ENCODE measurements around the gene SYF2.

DNA sequence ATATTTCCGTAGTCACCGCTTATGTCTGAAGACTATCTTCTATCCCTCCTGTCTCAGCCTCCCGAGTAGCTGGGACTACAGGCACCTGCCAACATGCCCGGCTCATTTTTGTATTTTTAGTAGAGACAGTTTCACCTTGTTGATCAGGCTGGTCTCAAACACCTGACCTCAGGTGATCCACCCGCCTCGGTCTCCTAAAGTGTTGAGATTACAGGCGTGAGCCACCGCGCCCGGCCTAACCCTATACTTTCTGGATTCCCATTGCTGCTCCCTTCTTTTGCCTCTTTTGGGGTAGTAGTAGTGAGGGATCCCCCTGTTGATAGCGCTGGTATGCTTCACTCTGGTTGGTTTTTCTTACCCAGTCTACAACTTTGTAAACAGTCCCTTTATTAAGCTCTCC, 5.7 kb upstream of the SYF2 start:
- TF ChIP-seq, protein P1, sequence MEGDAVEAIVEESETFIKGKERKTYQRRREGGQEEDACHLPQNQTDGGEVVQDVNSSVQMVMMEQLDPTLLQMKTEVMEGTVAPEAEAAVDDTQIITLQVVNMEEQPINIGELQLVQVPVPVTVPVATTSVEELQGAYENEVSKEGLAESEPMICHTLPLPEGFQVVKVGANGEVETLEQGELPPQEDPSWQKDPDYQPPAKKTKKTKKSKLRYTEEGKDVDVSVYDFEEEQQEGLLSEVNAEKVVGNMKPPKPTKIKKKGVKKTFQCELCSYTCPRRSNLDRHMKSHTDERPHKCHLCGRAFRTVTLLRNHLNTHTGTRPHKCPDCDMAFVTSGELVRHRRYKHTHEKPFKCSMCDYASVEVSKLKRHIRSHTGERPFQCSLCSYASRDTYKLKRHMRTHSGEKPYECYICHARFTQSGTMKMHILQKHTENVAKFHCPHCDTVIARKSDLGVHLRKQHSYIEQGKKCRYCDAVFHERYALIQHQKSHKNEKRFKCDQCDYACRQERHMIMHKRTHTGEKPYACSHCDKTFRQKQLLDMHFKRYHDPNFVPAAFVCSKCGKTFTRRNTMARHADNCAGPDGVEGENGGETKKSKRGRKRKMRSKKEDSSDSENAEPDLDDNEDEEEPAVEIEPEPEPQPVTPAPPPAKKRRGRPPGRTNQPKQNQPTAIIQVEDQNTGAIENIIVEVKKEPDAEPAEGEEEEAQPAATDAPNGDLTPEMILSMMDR (conservative IDR thresholded peaks at IDR 0.05 in 1 of 2, IDR thresholded peaks at IDR 0.05 in 1 of 2; ENCODE audit: extremely low read depth in 1 of 2, insufficient read depth in 1 of 2, low read depth in 1 of 2, low read length in 2 of 2), result no peak
- TF ChIP-seq EZH2 (IDR thresholded peaks at IDR 0.05; ENCODE audit: borderline replicate concordance, low read length), result no peak
